Panc1 (cell line): ENCODE results near the gene AGFG1. TPM values are rescaled to one million over a fixed set of nuclear protein-coding genes. Genes with fewer than 3 reads are reported as not detected.

Source experiments
- ATAC-seq: fragments of 200-7000 bp; cut with Tn5 transposase; 2 replicates; pipeline ENCODE4 v1.9.1; 2020; ENCODE audit warnings: mild to moderate bottlenecking, moderate library complexity
- BruUV-seq: library from RNA; stranded (reverse); fragments of 400-500 nt; replicated peaks from 2 replicates; lab custom pipeline; 2021; lab: Mats Ljungman, UMichigan
- CTCF ChIA-PET: fragments of 300-600 bp; sonication (Branson Sonifier 250); formaldehyde crosslinking; loops from one replicate; lab custom pipeline; 2022; ENCODE audit warnings: antibody characterized with exemption; lab: Charles Lee
- POLR2A ChIA-PET: fragments of 300-600 bp; sonication (Branson Sonifier 250); formaldehyde crosslinking; loops from one replicate; lab custom pipeline; 2022; ENCODE audit warnings: antibody characterized with exemption; lab: Charles Lee
- DNase-seq: peaks from one replicate; pipeline ENCODE4 v3.0.0-alpha.2; 2010; ENCODE audit warnings: low read depth, low spot score
- H3K27ac ChIP-seq: 2 replicates; pipeline ENCODE4 v1.5.1; 2011; ENCODE audit warnings: mild to moderate bottlenecking, low read length, inconsistent platforms
- H3K27me3 ChIP-seq: fragments of 200-500 bp; sonication (Bioruptor generic); 2 replicates; pipeline ENCODE4 v1.6.0; 2014; ENCODE audit warnings: low read length, inconsistent platforms; ENCODE audit not compliant: control insufficient read depth, insufficient read depth
- H3K36me3 ChIP-seq: fragments of 200-500 bp; sonication (Bioruptor generic); 2 replicates; pipeline ENCODE4 v1.5.1; 2014; ENCODE audit warnings: inconsistent platforms, mild to moderate bottlenecking, low read length, moderate library complexity; ENCODE audit not compliant: control insufficient read depth, insufficient read depth
- H3K4me1 ChIP-seq: 2 replicates; pipeline ENCODE4 v1.5.1; 2011; ENCODE audit warnings: inconsistent platforms, mild to moderate bottlenecking, low read length, moderate library complexity; ENCODE audit not compliant: control insufficient read depth, insufficient read depth
- H3K4me3 ChIP-seq, 2 experiments: 2 replicates each; pipeline ENCODE4 v1.5.1; 2011 to 2012; ENCODE audit warnings: low read depth in 2 of 2, low read length in 2 of 2, mild to moderate bottlenecking in 2 of 2, inconsistent platforms in 1 of 2, moderate library complexity in 1 of 2
- H3K9me3 ChIP-seq: fragments of 200-500 bp; sonication (Bioruptor generic); 2 replicates; pipeline ENCODE4 v1.5.1; 2014; ENCODE audit warnings: low read depth, mild to moderate bottlenecking, inconsistent platforms, low read length, moderate library complexity; ENCODE audit not compliant: control insufficient read depth, insufficient read depth
- CTCF ChIP-seq: fragments of 450-650 bp; IDR thresholded peaks from 2 replicates; pipeline ENCODE4 v1.5.1; 2017; ENCODE audit warnings: mild to moderate bottlenecking
- POLR2AphosphoS5 ChIP-seq: IDR thresholded peaks from 2 replicates; pipeline ENCODE4 v1.6.1; 2012; ENCODE audit warnings: mild to moderate bottlenecking, low read depth, low read length, moderate library complexity
- REST ChIP-seq, 2 experiments: IDR thresholded peaks; 2 replicates each; pipeline ENCODE4 v1.6.1; 2011 to 2012; ENCODE audit warnings: low read depth in 2 of 2, control low read depth in 1 of 2, low read length in 1 of 2, mild to moderate bottlenecking in 1 of 2, moderate library complexity in 1 of 2; ENCODE audit not compliant: insufficient read depth in 1 of 2
- SIN3A ChIP-seq: IDR thresholded peaks from 2 replicates; pipeline ENCODE4 v1.6.1; 2012; ENCODE audit warnings: low read depth, mild to moderate bottlenecking, low read length, moderate library complexity, borderline replicate concordance; ENCODE audit not compliant: insufficient read depth
- TCF7L2 ChIP-seq: IDR thresholded peaks from 2 replicates; pipeline ENCODE4 v1.6.1; 2011; ENCODE audit warnings: mild to moderate bottlenecking, low read depth, low read length, inconsistent platforms
- in situ Hi-C: cut with HindIII; loops from 2 replicates; pipeline ENCODE4 v1.10.0; 2016; ENCODE audit warnings: low sequenced_read_pairs, low pct_unique_long_range_greater_than_20kb
- intact Hi-C: fragments of 100-400 bp; cut with micrococcal nuclease; formaldehyde crosslinking; loops from one replicate; pipeline ENCODE4 v1.10.0; 2022; ENCODE audit not compliant: unreplicated experiment
- total RNA-seq: library from RNA; stranded (reverse); gene quantifications from one replicate; pipeline ENCODE4 v1.2.1, GENCODE V29; 2021; ENCODE audit not compliant: unreplicated experiment

Gene AGFG1
- total RNA-seq, 1 experiment from 2014 or later: 98.5 TPM

- Histone ChIP-seq H3K27me3 (no peaks in the 10 kb centered on the region), H3K36me3 (peaks cover 21% of the 10 kb centered on the region; the same call in 1 of the 2 replicates), H3K4me1 (no peaks in the 10 kb centered on the region), H3K4me3 (no peak overlapping the region), H3K9me3 (no peaks in the 10 kb centered on the region), H3K27ac (no peak overlapping the region)
- intact Hi-C loops: no loop called here
- in situ Hi-C loops: no loop called here
- ChIA-PET POLR2A (no interaction called here), CTCF (no interaction called here)
- DNase-seq (no peak), ATAC-seq (no peak)
- TF ChIP-seq SIN3A (no peak), TCF7L2 (no peak)
- BruUV-seq: no TSS peak
Observed at GRCh38 chr2:227551836-227552235, 79.9 kb downstream of the AGFG1 start.

- ChIA-PET CTCF (interaction anchor here (0.6 kb wide), 1 partner anchor 152 kb away, joined by 8 read pairs; no protein-coding TSS in a partner anchor), POLR2A (interaction anchor here (0.6 kb wide), 1 partner anchor 15 kb away, joined by 6 read pairs; no protein-coding TSS in a partner anchor)
- no peak for DNase-seq
- Histone ChIP-seq H3K27me3 (no peaks in the 10 kb centered on the region), H3K27ac (no peak overlapping the region), H3K4me1 (no peaks in the 10 kb centered on the region), H3K4me3 (no peak overlapping the region), H3K36me3 (peaks cover 5% of the 10 kb centered on the region; the same call in 1 of the 2 replicates), H3K9me3 (no peaks in the 10 kb centered on the region)
- no TSS peak for BruUV-seq
- intact Hi-C loops (loop anchor here (10.0 kb wide), 1 partner anchor 158 kb away; no protein-coding TSS in a partner anchor), in situ Hi-C loops (no loop called here)
- ATAC-seq: no peak
- TF ChIP-seq POLR2AphosphoS5 (no peak), SIN3A (no peak), REST (IDR thresholded peaks at IDR 0.05; ENCODE audit: insufficient read depth in 1 of 2, low read depth in 2 of 2, low read length in 1 of 2) (no peak), TCF7L2 (no peak), CTCF (no peak)
Observed at GRCh38 chr2:227562581-227562980, 90.6 kb downstream of the AGFG1 start.

GRCh38 chr2:227565080-227565479, 93.1 kb downstream of the AGFG1 start:
- no peaks in the 10 kb centered on the region for H3K9me3 ChIP-seq
- intact Hi-C loops (loop anchor here (10.0 kb wide), 1 partner anchor 160 kb away; no protein-coding TSS in a partner anchor), in situ Hi-C loops (no loop called here)
- H3K27ac ChIP-seq: no peak overlapping the region
- TF ChIP-seq POLR2AphosphoS5: no peak
- no peak for TF ChIP-seq REST (IDR thresholded peaks at IDR 0.05; ENCODE audit: insufficient read depth in 1 of 2, low read depth in 2 of 2, low read length in 1 of 2)
- TF ChIP-seq CTCF: no peak
- no peak for TF ChIP-seq SIN3A
- TF ChIP-seq TCF7L2: no peak
- ChIA-PET POLR2A (no interaction called here), CTCF (no interaction called here)
- H3K4me3 ChIP-seq: no peak overlapping the region
- no TSS peak for BruUV-seq
- H3K36me3 ChIP-seq: no peaks in the 10 kb centered on the region; the same call in 1 of the 2 replicates
- no peaks in the 10 kb centered on the region for H3K27me3 ChIP-seq
- H3K4me1 ChIP-seq: no peaks in the 10 kb centered on the region
- DNase-seq (no peak), ATAC-seq (no peak)
